ENCODE data around the gene LRRC3C. TPM values are rescaled to one million over a fixed set of nuclear protein-coding genes. Genes with fewer than 3 reads are reported as not detected.

Gene LRRC3C
- total RNA-seq, 1 donor from 2014 or later = not detected

- H3K4me2 ChIP-seq = no peak overlapping the region
- no peak overlapping the region for H3K9ac ChIP-seq
- no peak overlapping the region for H3K4me3 ChIP-seq
- Mint-ChIP-seq H3K36me3 (no peaks in the 10 kb centered on the region), H3K27ac (no peak overlapping the region), H3K27me3 (ENCODE audit: insufficient read depth, low read depth) (peaks cover 19% of the 10 kb centered on the region), H3K4me3 (no peak overlapping the region), H3K9me3 (no peaks in the 10 kb centered on the region), H3K4me1 (no peaks in the 10 kb centered on the region)
- H2AFZ ChIP-seq (replicated peaks) = no peak overlapping the region
- H3F3A ChIP-seq (ENCODE audit: low read depth) = peaks cover 3% of the 10 kb centered on the region
- H3K27ac ChIP-seq = no peak overlapping the region
- H3K9me3 ChIP-seq (ENCODE audit: low read depth) = no peaks in the 10 kb centered on the region
- no peaks in the 10 kb centered on the region for H3K4me1 ChIP-seq
- no peak for DNase-seq (ENCODE audit: low spot score)
- H3K36me3 ChIP-seq = no peaks in the 10 kb centered on the region
- H3K27me3 ChIP-seq = peaks cover 28% of the 10 kb centered on the region
- TF ChIP-seq EZH2phosphoT487 (IDR thresholded peaks at IDR 0.05) = no peak
- H3K79me2 ChIP-seq (ENCODE audit: low read depth) = no peaks in the 10 kb centered on the region
- no peaks in the 10 kb centered on the region for H4K20me1 ChIP-seq (ENCODE audit: low read depth)
Observed at GRCh38 chr17:39973496-39973895, 46.0 kb downstream of the LRRC3C start.

DNA sequence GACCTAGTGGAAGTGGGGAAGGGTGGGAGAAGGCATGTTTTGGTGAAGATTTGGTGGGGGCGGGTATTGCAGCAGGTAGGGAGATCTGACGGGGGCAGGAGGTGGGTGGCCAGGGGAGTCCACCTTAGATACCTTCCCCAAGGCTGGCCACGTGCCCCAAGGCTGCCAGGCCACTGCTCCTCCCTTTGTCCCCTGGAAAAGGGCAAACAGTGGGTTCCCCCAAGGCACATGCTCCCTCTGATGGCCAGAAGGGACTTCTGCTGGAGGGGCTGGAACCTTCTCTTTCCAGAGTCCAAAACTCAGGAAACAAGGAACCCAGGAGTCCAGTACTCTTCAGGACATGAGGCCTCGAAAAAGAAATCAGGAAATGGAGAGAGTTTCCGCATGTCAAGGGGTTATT is 46.9 kb downstream of the LRRC3C start:
- no peak overlapping the region for H3K27ac Mint-ChIP-seq
- Histone ChIP-seq H3K4me1 (peaks cover under 1% of the 10 kb centered on the region), H3K27ac (no peak overlapping the region), H3K4me3 (no peak overlapping the region), H3K36me3 (no peaks in the 10 kb centered on the region), H3K27me3 (peaks cover 30% of the 10 kb centered on the region), H2AFZ (replicated peaks) (no peak overlapping the region), H4K20me1 (ENCODE audit: low read depth) (no peaks in the 10 kb centered on the region), H3K9me3 (ENCODE audit: low read depth) (no peaks in the 10 kb centered on the region), H3K9ac (no peak overlapping the region), H3K4me2 (no peak overlapping the region), H3F3A (ENCODE audit: low read depth) (peaks cover 6% of the 10 kb centered on the region), H3K79me2 (ENCODE audit: low read depth) (no peaks in the 10 kb centered on the region)
- H3K36me3 Mint-ChIP-seq = no peaks in the 10 kb centered on the region
- H3K4me3 Mint-ChIP-seq = no peak overlapping the region
- H3K27me3 Mint-ChIP-seq (ENCODE audit: insufficient read depth, low read depth) = peaks cover 19% of the 10 kb centered on the region
- no peak for DNase-seq (ENCODE audit: low spot score)
- no peak for TF ChIP-seq EZH2 (IDR thresholded peaks at IDR 0.05)
- H3K4me1 Mint-ChIP-seq = peaks cover 3% of the 10 kb centered on the region
- no peaks in the 10 kb centered on the region for H3K9me3 Mint-ChIP-seq

GRCh38 chr17:39975801-39976200 is 48.3 kb downstream of the LRRC3C start:
- Histone ChIP-seq H2AFZ (replicated peaks) (no peak overlapping the region), H3K27me3 (peaks cover 27% of the 10 kb centered on the region), H3K9me3 (ENCODE audit: low read depth) (no peaks in the 10 kb centered on the region), H3K4me1 (peaks cover 3% of the 10 kb centered on the region), H3K79me2 (ENCODE audit: low read depth) (peaks cover under 1% of the 10 kb centered on the region), H3K4me2 (no peak overlapping the region), H3K9ac (no peak overlapping the region), H3K36me3 (no peaks in the 10 kb centered on the region), H3K27ac (no peak overlapping the region), H3K4me3 (no peak overlapping the region), H3F3A (ENCODE audit: low read depth) (peaks cover 14% of the 10 kb centered on the region), H4K20me1 (ENCODE audit: low read depth) (peaks cover under 1% of the 10 kb centered on the region)
- Mint-ChIP-seq H3K4me1 (peaks cover 10% of the 10 kb centered on the region), H3K27me3 (ENCODE audit: insufficient read depth, low read depth) (peaks cover 17% of the 10 kb centered on the region), H3K27ac (no peak overlapping the region), H3K36me3 (no peaks in the 10 kb centered on the region), H3K4me3 (no peak overlapping the region), H3K9me3 (no peaks in the 10 kb centered on the region)
- no peak for DNase-seq (ENCODE audit: low spot score)
- no peak for TF ChIP-seq EZH2phosphoT487 (IDR thresholded peaks at IDR 0.05)
- TF ChIP-seq EZH2 (IDR thresholded peaks at IDR 0.05) = no peak
- no peak for TF ChIP-seq CTCF (IDR thresholded peaks at IDR 0.05)

GRCh38 chr17:39979016-39979670 is 51.6 kb downstream of the LRRC3C start:
- Mint-ChIP-seq H3K4me3 (peak overlapping the region; percentile 96), H3K9me3 (no peaks in the 10 kb centered on the region), H3K36me3 (peaks cover 3% of the 10 kb centered on the region), H3K27ac (no peak overlapping the region), H3K4me1 (peaks cover 21% of the 10 kb centered on the region), H3K27me3 (ENCODE audit: insufficient read depth, low read depth) (peaks cover 10% of the 10 kb centered on the region)
- Histone ChIP-seq H3K79me2 (ENCODE audit: low read depth) (peaks cover 30% of the 10 kb centered on the region), H3K4me1 (peaks cover 13% of the 10 kb centered on the region), H3K9me3 (ENCODE audit: low read depth) (no peaks in the 10 kb centered on the region), H3K27ac (no peak overlapping the region), H3K36me3 (no peaks in the 10 kb centered on the region), H3K4me3 (no peak overlapping the region), H3F3A (ENCODE audit: low read depth) (peaks cover 14% of the 10 kb centered on the region), H2AFZ (replicated peaks) (no peak overlapping the region), H3K27me3 (peaks cover 7% of the 10 kb centered on the region), H3K9ac (no peak overlapping the region), H4K20me1 (ENCODE audit: low read depth) (peaks cover 23% of the 10 kb centered on the region), H3K4me2 (no peak overlapping the region)
- no peak for DNase-seq (ENCODE audit: low spot score)
- TF ChIP-seq EZH2 (IDR thresholded peaks at IDR 0.05) (no peak), EZH2phosphoT487 (IDR thresholded peaks at IDR 0.05) (no peak), CTCF (IDR thresholded peaks at IDR 0.05) (no peak)

Data from neural progenitor cell (in vitro differentiated cells).